ENCODE data around the gene IL20RA. TPM values are rescaled to one million over a fixed set of nuclear protein-coding genes. Genes with fewer than 3 reads are reported as not detected.

The IL20RA gene
- total RNA-seq, 4 donors from 2014 or later = 0.27 to 8.1 (median 2.6) TPM

- Histone ChIP-seq H3K27ac (no peak overlapping the region), H3K9me3 (no peaks in the 10 kb centered on the region), H3K4me3 (replicated peaks in 1 of 3) (no peak overlapping the region), H3K27me3 (no peaks in the 10 kb centered on the region), H3K4me1 (no peaks in the 10 kb centered on the region), H3K36me3 (no peaks in the 10 kb centered on the region)
- TF ChIP-seq CTCF (IDR thresholded peaks at IDR 0.05) (no peak), POLR2A (IDR thresholded peaks at IDR 0.05) (no peak)
- WGBS, 2 donors = 89 to 93% methylated on average over 2 of the region's 2 CpGs
- intact Hi-C loops (cut with DNase I) = no loop called here
- no peak for DNase-seq
Observed at GRCh38 chr6:137033828-137034227, 10.9 kb downstream of the IL20RA start.

GRCh38 chr6:137031122-137031521 is 13.6 kb downstream of the IL20RA start:
- Histone ChIP-seq H3K27me3 (no peaks in the 10 kb centered on the region), H3K4me3 (replicated peaks in 1 of 3) (no peak overlapping the region), H3K36me3 (no peaks in the 10 kb centered on the region), H3K4me1 (no peaks in the 10 kb centered on the region), H3K27ac (no peak overlapping the region), H3K9me3 (no peaks in the 10 kb centered on the region)
- DNase-seq = no peak
- intact Hi-C loops (cut with DNase I) = no loop called here
- no peak for TF ChIP-seq CTCF (IDR thresholded peaks at IDR 0.05)
- TF ChIP-seq POLR2A (IDR thresholded peaks at IDR 0.05) = no peak
- WGBS, 2 donors = 89 to 94% methylated on average over 3 of the region's 3 CpGs

- TF ChIP-seq POLR2A (IDR thresholded peaks at IDR 0.05) = no peak
- Histone ChIP-seq H3K4me1 (no peaks in the 10 kb centered on the region), H3K27ac (no peak overlapping the region), H3K27me3 (no peaks in the 10 kb centered on the region), H3K4me3 (replicated peaks in 1 of 3) (no peak overlapping the region), H3K36me3 (no peaks in the 10 kb centered on the region), H3K9me3 (no peaks in the 10 kb centered on the region)
- WGBS, 2 donors = 47 to 49% methylated on average over 2 of the region's 2 CpGs
- intact Hi-C loops (cut with DNase I) = no loop called here
- no peak for DNase-seq
Observed at GRCh38 chr6:137028912-137029311, 15.9 kb downstream of the IL20RA start.

GRCh38 chr6:137025786-137026730 is 18.7 kb downstream of the IL20RA start:
- TF ChIP-seq POLR2A (IDR thresholded peaks at IDR 0.05) (no peak), CTCF (IDR thresholded peaks at IDR 0.05) (no peak)

GRCh38 chr6:137024237-137024990 is 20.4 kb downstream of the IL20RA start:
- no peak for DNase-seq
- Histone ChIP-seq H3K27me3 (no peaks in the 10 kb centered on the region), H3K4me3 (replicated peaks in 1 of 3) (no peak overlapping the region), H3K4me1 (no peaks in the 10 kb centered on the region), H3K27ac (no peak overlapping the region), H3K36me3 (no peaks in the 10 kb centered on the region), H3K9me3 (no peaks in the 10 kb centered on the region)
- no peak for TF ChIP-seq POLR2A (IDR thresholded peaks at IDR 0.05)
- TF ChIP-seq CTCF (IDR thresholded peaks at IDR 0.05) = no peak
- WGBS, 2 donors = 89 to 91% methylated on average over 3 of the region's 3 CpGs
- intact Hi-C loops (cut with DNase I) = no loop called here

More at GRCh38 chr6:137025786-137026730, 18.7 kb downstream of the IL20RA start:
- Histone ChIP-seq H3K4me1 (no peaks in the 10 kb centered on the region), H3K36me3 (no peaks in the 10 kb centered on the region), H3K4me3 (replicated peaks in 1 of 3) (no peak overlapping the region), H3K27ac (no peak overlapping the region), H3K9me3 (no peaks in the 10 kb centered on the region), H3K27me3 (no peaks in the 10 kb centered on the region)
- no peak for DNase-seq
- 83 to 87% methylated on average over 8 of the region's 8 CpGs for WGBS, 2 donors
- intact Hi-C loops (cut with DNase I) = no loop called here

All from thyroid gland (tissue), 4 donors.